ENCODE results near the gene KLK6. TPM values are rescaled to one million over a fixed set of nuclear protein-coding genes. Genes with fewer than 3 reads are reported as not detected.

The KLK6 gene
- polyA plus RNA-seq, 1 of the 3 experiments (the other 2 are of a cell fraction): not detected

DNA sequence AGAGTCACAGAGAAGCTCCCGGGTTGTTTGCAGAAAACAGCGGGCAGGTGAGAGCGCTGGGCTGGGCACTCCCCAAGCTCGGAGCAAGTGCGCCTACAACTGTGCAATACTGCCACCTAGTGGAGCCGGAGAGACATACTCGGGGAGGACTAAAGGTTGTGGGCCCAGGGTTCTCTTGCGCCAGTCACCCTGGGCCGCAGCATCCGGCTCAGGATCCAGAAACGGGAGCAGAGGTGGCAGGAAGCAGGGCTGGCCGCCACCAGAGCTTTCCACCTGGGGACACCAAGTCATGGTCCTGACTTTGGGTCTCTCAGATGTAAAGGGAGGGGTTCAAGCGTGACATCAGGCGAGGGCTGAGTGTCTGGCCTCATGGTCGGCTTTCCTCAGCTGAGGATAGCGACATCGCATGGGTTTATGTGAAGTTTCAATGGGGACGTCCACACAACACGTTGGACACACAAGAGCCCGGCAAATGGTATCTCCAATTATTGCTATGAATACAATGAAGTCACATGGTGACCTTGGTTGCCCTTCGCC is 47.0 kb downstream of the KLK6 start:
- Histone ChIP-seq H3K27me3 (ENCODE audit: insufficient read depth) (peaks cover 63% of the 10 kb centered on the region; the same call in 1 of the 2 replicates), H3K9me2 (no peaks in the 10 kb centered on the region), H3K4me1 (ENCODE audit: control insufficient read depth in 1 of 2, insufficient read depth in 2 of 2, low read depth in 1 of 2, low read length in 1 of 2) (no peaks in the 10 kb centered on the region; a peak in 1 of 4 replicates), H3K9me3 (no peaks in the 10 kb centered on the region), H3K4me2 (no peak overlapping the region), H3K4me3 (ENCODE audit: low read depth in 2 of 2, low read length in 1 of 2) (peak overlapping the region in 1 of 2 experiments; percentile 35; a peak in 1 of 4 replicates), H3F3A (replicated peaks; ENCODE audit: insufficient read depth) (no peaks in the 10 kb centered on the region), H3K9ac (no peak overlapping the region), H3K79me2 (ENCODE audit: insufficient read depth) (no peaks in the 10 kb centered on the region), H4K20me1 (ENCODE audit: insufficient read depth) (no peaks in the 10 kb centered on the region), H3K36me3 (replicated peaks in 1 of 2; ENCODE audit: control insufficient read depth in 1 of 2, insufficient read depth in 2 of 2, low read length in 1 of 2) (no peaks in the 10 kb centered on the region), H2AFZ (ENCODE audit: low read depth) (no peak overlapping the region), H3K27ac (ENCODE audit: low read depth in 2 of 2, low read length in 1 of 2) (no peak overlapping the region)
- DNase-seq: peak; percentile 85
- ChIA-PET POLR2A (interaction anchor here (1.9 kb wide), 1 partner anchor 129 kb away, joined by 5 read pairs; no protein-coding TSS in a partner anchor), CTCF (interaction anchor here (0.5 to 3.6 kb wide), 42 partner anchors 8 to 670 kb away, joined by 3 to 25 read pairs (median 4); partner anchors contain the start of genes ACP4 and KLK4)
- TF ChIP-seq RAD21 (IDR thresholded peaks at IDR 0.05; ENCODE audit: low read length) (peak; percentile 83), SMC3 (IDR thresholded peaks at IDR 0.05; ENCODE audit: low read depth, low read length) (peak; percentile 64), FOXJ3 (CRISPR knock-in tag; IDR thresholded peaks at IDR 0.05) (no peak)
- TF ChIP-seq, protein P1, sequence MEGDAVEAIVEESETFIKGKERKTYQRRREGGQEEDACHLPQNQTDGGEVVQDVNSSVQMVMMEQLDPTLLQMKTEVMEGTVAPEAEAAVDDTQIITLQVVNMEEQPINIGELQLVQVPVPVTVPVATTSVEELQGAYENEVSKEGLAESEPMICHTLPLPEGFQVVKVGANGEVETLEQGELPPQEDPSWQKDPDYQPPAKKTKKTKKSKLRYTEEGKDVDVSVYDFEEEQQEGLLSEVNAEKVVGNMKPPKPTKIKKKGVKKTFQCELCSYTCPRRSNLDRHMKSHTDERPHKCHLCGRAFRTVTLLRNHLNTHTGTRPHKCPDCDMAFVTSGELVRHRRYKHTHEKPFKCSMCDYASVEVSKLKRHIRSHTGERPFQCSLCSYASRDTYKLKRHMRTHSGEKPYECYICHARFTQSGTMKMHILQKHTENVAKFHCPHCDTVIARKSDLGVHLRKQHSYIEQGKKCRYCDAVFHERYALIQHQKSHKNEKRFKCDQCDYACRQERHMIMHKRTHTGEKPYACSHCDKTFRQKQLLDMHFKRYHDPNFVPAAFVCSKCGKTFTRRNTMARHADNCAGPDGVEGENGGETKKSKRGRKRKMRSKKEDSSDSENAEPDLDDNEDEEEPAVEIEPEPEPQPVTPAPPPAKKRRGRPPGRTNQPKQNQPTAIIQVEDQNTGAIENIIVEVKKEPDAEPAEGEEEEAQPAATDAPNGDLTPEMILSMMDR (IDR thresholded peaks at IDR 0.05): peak; percentile 76
- WGBS (ENCODE audit: low lambda C conversion rate): 11% methylated on average over 9 of the region's 21 CpGs

DNA sequence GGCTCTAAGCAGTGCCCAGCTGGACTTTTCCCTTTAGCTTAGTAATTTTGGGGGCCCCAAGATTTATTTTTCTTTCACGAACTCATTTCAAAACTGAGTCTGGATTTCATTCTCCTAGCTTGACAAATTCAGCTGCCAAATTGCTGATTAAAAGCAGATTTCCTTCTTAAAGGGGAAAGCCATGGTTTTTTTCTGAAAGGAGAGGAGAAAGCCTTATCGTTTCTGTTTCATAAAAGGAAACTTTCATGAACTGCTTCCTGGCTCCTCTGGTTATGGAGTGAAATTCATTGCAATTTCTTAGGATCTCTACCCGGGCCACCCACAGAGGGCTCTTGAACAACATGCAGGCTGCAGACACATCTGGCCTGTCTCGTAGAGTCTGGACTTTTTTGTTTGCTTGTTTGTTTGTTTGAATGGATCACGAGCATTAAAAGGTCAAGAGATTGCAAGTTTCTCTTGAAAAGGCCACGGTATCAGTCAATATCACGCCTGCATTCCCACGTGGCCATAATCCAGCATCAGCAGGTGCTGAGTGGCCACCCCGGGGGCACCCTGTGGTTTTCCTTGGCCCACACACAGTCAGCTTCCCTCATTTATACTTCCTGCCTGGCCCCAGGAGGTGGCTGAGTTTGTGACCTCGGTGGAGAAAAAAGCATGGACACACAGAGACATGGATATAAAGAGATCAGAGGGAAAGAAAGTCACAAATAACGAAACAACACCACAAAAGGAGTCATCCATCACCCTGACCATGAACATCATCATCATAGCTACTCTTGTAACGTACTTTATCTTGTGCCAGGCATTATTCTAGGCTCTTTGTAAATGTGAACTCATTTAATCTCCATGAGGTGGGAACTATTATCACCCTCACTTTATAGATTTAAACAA is 47.7 kb downstream of the KLK6 start:
- no peaks in the 10 kb centered on the region for H3K79me2 ChIP-seq (ENCODE audit: insufficient read depth)
- H3K36me3 ChIP-seq (replicated peaks in 1 of 2; ENCODE audit: control insufficient read depth in 1 of 2, insufficient read depth in 2 of 2, low read length in 1 of 2): no peaks in the 10 kb centered on the region
- H3K9ac ChIP-seq: no peak overlapping the region
- no peaks in the 10 kb centered on the region for H3K9me2 ChIP-seq
- no peaks in the 10 kb centered on the region for H3K9me3 ChIP-seq
- TF ChIP-seq, protein P1 (IDR thresholded peaks at IDR 0.05): no peak
- TF ChIP-seq, protein P2, sequence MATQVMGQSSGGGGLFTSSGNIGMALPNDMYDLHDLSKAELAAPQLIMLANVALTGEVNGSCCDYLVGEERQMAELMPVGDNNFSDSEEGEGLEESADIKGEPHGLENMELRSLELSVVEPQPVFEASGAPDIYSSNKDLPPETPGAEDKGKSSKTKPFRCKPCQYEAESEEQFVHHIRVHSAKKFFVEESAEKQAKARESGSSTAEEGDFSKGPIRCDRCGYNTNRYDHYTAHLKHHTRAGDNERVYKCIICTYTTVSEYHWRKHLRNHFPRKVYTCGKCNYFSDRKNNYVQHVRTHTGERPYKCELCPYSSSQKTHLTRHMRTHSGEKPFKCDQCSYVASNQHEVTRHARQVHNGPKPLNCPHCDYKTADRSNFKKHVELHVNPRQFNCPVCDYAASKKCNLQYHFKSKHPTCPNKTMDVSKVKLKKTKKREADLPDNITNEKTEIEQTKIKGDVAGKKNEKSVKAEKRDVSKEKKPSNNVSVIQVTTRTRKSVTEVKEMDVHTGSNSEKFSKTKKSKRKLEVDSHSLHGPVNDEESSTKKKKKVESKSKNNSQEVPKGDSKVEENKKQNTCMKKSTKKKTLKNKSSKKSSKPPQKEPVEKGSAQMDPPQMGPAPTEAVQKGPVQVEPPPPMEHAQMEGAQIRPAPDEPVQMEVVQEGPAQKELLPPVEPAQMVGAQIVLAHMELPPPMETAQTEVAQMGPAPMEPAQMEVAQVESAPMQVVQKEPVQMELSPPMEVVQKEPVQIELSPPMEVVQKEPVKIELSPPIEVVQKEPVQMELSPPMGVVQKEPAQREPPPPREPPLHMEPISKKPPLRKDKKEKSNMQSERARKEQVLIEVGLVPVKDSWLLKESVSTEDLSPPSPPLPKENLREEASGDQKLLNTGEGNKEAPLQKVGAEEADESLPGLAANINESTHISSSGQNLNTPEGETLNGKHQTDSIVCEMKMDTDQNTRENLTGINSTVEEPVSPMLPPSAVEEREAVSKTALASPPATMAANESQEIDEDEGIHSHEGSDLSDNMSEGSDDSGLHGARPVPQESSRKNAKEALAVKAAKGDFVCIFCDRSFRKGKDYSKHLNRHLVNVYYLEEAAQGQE (IDR thresholded peaks at IDR 0.05; ENCODE audit: low read depth, low read length): no peak
- TF ChIP-seq RAD21 (IDR thresholded peaks at IDR 0.05; ENCODE audit: low read length): no peak
- no peak for TF ChIP-seq NRF1 (IDR thresholded peaks at IDR 0.05; ENCODE audit: low read depth, low read length)
- TF ChIP-seq, protein P3, sequence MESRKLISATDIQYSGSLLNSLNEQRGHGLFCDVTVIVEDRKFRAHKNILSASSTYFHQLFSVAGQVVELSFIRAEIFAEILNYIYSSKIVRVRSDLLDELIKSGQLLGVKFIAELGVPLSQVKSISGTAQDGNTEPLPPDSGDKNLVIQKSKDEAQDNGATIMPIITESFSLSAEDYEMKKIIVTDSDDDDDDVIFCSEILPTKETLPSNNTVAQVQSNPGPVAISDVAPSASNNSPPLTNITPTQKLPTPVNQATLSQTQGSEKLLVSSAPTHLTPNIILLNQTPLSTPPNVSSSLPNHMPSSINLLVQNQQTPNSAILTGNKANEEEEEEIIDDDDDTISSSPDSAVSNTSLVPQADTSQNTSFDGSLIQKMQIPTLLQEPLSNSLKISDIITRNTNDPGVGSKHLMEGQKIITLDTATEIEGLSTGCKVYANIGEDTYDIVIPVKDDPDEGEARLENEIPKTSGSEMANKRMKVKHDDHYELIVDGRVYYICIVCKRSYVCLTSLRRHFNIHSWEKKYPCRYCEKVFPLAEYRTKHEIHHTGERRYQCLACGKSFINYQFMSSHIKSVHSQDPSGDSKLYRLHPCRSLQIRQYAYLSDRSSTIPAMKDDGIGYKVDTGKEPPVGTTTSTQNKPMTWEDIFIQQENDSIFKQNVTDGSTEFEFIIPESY (IDR thresholded peaks at IDR 0.05; ENCODE audit: borderline replicate concordance, low read depth): no peak
- TF ChIP-seq ELF1 (IDR thresholded peaks at IDR 0.05): no peak
- TF ChIP-seq RCOR1 (IDR thresholded peaks at IDR 0.05; ENCODE audit: low read length): no peak
- TF ChIP-seq SMC3 (IDR thresholded peaks at IDR 0.05; ENCODE audit: low read depth, low read length): no peak
- no peak overlapping the region for H3K4me2 ChIP-seq
- no peaks in the 10 kb centered on the region for H3F3A ChIP-seq (replicated peaks; ENCODE audit: insufficient read depth)
- H3K27ac ChIP-seq (ENCODE audit: low read depth in 2 of 2, low read length in 1 of 2): no peak overlapping the region
- no peaks in the 10 kb centered on the region; a peak in 1 of 4 replicates for H3K4me1 ChIP-seq (ENCODE audit: control insufficient read depth in 1 of 2, insufficient read depth in 2 of 2, low read depth in 1 of 2, low read length in 1 of 2)
- DNase-seq: no peak
- no peaks in the 10 kb centered on the region for H4K20me1 ChIP-seq (ENCODE audit: insufficient read depth)
- H2AFZ ChIP-seq (ENCODE audit: low read depth): no peak overlapping the region
- ChIA-PET CTCF (interaction anchor here (0.5 to 3.6 kb wide), 43 partner anchors 9 to 670 kb away, joined by 3 to 25 read pairs (median 4); partner anchors contain the start of genes ACP4 and KLK4), POLR2A (interaction anchor here (0.9 to 1.9 kb wide), 2 partner anchors 129 to 221 kb away, joined by 3 to 5 read pairs; no protein-coding TSS in a partner anchor)
- 6% methylated on average over 12 of the region's 12 CpGs for WGBS (ENCODE audit: low lambda C conversion rate)
- H3K4me3 ChIP-seq (ENCODE audit: low read depth in 2 of 2, low read length in 1 of 2): peak overlapping the region in 1 of 2 experiments; percentile 35; a peak in 1 of 4 replicates
- H3K27me3 ChIP-seq (ENCODE audit: insufficient read depth): peaks cover 64% of the 10 kb centered on the region; the same call in 1 of the 2 replicates

All from SK-N-SH (cell line).